Right renal pelvis (tissue), 4 donors: ENCODE measurements around the gene COQ7. TPM values are rescaled to one million over a fixed set of nuclear protein-coding genes. Genes with fewer than 3 reads are reported as not detected.
A peak's percentile ranks its signal among the peaks of the same experiment; 100 is the strongest.

Experiments
- DNase-seq, 4 donors: peaks; one replicate each; pipeline ENCODE4 v3.0.0-alpha.2; 2013; ENCODE audit warnings: low read depth in 4 of 4, low spot score in 3 of 4, missing footprints in 1 of 4
- polyA plus RNA-seq, 4 donors: library from polyadenylated mRNA; unstranded; fragments of 120-200 nt; gene quantifications; one replicate each; pipeline ENCODE4 v1.2.1, GENCODE V29; 2013; ENCODE audit not compliant: insufficient read length in 4 of 4

The COQ7 gene
- polyA plus RNA-seq, 4 donors = 29.5 to 35.5 (median 33.1) TPM

DNA sequence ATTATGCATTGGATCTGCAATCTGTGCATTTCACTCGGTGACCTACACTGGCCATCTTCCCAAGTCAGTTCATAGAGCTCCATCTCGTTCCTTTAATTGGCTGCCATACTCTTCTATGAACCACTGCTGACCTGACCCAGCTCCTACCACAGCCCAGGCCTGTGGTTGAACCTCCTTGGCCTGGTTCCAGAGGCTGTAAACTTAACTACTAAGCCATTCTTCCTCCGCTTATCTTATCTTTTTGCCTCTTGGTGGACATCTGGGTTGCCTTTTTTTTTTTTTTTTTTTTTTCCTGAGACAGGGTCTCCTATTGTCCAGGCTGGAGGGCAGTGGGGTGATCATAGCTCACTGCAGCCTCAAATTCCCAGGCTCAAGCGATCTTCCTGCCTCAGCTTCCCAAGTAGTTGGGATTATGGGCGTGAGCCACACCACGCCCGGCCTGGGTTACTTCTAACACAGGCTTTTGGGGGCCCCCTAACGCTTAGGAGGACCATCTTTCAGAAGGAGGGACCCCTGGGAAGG is 18.3 kb downstream of the COQ7 start:
- no peak for DNase-seq

GRCh38 chr16:19086322-19087199 is 19.1 kb downstream of the COQ7 start:
- peak; percentile 67 to 82 (median 78) for DNase-seq

DNA sequence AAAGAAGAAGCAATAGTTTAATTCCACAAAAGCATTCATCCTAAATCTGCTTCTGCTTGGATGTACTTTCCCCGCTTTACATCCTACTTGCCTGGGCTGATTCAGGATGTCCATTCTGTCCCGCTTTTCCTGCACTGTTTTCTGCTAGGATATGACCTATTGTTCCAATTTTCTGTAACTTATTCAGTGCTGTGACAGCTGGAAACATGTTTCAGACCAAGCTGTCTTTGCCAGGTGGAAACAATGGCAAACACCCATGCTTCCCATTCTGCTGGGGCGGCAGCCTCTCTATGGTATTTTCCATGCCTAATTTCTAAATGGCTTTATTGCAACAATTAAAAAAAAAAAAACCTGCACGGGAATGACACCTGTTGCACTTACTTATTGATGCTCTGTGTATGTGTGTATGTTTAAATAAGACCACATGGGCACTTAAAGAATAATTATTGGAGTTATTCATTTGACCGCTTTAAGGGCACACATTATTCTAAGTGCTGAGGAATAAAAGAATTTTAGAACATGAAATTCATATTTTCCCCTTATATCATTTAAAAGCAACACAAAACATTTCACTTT is 21.0 kb downstream of the COQ7 start:
- DNase-seq = no peak

DNA sequence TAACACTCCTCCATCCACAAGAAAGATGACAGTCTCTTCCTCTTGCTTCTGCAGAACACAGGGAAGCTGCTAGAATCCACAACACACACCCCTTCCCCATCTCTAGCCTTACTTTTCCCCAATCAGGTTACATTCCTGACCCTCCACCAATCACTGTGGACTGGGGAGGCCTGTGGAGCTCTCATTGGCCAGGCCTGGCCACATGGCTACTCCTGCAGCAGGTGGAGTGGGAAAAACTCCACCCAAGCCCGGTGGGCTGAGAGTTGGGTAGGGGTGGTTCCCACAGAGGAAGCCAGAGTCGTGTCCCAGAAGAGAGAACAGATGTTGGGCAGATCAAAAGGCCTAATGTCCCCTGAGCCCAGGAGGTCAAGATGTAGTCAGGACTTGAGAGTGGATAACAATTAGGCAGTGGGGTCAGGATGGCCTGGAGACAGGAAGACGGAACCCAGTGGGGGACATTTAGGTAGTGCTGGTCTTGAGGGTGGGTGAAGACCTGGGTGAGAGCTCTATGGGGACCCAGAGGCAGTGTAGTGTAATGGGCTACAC is 22.1 kb downstream of the COQ7 start:
- no peak for DNase-seq

DNA sequence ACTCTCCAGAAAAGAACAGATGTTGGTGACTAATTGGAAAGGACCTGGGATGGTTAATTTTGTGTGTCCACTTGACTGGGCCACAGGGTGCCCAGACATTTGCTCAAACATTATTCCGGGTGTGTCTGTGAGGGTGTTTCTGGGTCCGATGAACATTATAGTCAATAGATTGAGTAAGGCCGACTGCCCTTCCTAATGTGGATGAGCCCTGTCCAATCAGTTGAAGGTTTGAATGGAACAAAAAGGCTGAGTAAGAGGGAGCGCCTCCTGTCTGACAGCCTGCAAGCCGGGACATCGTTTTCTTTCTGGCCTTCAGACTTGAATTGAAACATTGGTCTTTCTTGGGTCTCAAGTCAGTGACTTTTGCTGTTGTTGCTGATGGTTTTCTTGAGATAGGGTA is 23.5 kb downstream of the COQ7 start:
- no peak for DNase-seq

GRCh38 chr16:19092653-19093410 is 25.4 kb downstream of the COQ7 start:
- no peak for DNase-seq

- no peak for DNase-seq
Measured at GRCh38 chr16:19093631-19094541, 26.5 kb downstream of the COQ7 start.

GRCh38 chr16:19094542-19095365 is 27.3 kb downstream of the COQ7 start:
- DNase-seq = no peak

GRCh38 chr16:19095654-19096053 is 28.2 kb downstream of the COQ7 start:
- DNase-seq = no peak

GRCh38 chr16:19098173-19098572 is 30.8 kb downstream of the COQ7 start:
- no peak for DNase-seq

DNA sequence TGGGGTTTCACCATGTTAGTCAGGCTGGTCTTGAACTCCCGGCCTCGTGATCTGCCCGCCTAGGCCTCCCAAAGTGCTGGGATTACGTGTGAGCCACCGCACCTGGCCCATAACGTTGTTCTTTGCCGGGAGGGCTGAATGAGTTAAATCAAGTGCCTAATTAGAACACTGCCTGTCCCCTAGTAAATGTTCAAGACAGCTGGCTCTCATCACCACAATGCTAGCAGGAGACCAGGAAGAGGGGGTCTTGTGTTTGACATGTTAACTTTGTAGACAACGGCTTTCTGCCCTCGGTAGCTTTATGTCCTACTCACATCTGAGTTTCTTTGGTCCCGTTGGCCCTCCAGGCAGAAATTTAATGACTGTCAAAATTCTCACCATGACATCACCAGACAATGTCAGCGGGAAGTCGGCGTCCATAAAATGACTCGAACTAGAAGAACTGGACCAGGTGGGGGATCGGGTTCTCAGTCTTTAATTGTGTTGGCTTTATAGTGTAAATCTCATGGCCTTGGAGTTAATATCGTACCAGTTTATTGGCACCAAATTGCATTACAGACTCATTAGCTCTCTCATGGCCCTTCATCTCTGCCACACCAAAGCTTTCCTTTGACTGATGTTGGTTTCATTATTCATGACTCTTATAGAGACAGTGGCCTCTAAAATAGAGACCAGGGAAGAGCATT is 34.9 kb downstream of the COQ7 start:
- DNase-seq = peak in 3 of 4 donors; percentile 37 to 69 (median 58)

DNA sequence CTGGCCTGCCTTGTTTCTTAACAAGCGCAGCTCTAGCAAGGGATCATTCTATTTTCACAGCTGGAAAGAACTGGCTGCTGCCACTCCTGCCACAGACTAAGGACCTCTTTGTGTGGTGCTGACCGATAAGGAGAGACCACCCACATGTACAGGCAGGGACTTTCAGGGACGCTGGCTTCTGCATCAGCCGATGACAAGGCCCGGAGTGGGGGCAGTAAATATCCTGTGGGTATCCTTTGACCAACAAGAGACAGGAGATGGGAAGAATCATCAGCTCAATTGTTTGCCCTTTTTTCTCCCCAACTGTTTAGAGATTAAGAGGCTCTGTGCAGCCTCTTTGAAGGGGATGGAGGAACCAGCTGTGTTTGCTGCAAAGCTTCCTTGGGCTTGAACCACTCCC is 37.2 kb downstream of the COQ7 start:
- DNase-seq = no peak

DNA sequence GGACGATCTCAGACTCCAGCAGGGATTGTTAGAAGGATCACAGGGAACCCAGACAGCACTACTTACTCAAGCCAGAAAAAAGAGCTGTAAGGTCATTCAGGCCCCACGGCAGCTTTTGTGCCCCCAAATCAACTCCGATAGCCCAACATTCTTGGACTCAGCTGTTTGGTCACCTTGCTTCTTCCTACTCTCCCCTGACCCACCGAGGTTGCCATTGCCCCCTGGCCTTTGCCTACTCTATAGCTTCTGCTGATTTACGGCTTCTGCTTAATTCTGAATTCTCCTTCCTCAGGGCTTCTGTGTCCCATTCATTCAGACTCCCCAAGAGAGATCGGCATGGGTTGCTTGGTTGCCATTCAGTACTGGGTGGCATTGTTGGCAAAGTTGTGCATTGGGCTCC is 37.7 kb downstream of the COQ7 start:
- DNase-seq = no peak

- DNase-seq = no peak
Measured at GRCh38 chr16:19105891-19106624, 38.6 kb downstream of the COQ7 start.

DNA sequence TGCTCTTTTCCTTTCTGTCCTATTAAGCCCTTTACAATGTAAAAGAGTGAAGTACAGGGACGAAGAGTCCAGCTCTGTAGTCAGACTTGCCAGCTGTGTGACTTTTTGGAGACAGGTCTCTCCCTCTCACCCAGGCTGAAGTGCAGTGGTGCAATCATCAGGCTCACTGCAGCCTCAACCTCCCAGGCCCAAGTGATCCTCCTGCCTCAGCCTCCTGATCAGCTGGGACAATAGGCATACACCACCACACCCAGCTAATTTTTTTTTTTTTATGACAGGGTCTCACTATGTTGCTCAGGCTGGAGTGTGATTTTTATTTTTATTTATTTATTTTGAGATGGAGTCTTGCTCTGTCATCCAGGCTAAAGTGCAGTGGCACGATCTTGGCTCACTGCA is 39.2 kb downstream of the COQ7 start:
- no peak for DNase-seq

DNA sequence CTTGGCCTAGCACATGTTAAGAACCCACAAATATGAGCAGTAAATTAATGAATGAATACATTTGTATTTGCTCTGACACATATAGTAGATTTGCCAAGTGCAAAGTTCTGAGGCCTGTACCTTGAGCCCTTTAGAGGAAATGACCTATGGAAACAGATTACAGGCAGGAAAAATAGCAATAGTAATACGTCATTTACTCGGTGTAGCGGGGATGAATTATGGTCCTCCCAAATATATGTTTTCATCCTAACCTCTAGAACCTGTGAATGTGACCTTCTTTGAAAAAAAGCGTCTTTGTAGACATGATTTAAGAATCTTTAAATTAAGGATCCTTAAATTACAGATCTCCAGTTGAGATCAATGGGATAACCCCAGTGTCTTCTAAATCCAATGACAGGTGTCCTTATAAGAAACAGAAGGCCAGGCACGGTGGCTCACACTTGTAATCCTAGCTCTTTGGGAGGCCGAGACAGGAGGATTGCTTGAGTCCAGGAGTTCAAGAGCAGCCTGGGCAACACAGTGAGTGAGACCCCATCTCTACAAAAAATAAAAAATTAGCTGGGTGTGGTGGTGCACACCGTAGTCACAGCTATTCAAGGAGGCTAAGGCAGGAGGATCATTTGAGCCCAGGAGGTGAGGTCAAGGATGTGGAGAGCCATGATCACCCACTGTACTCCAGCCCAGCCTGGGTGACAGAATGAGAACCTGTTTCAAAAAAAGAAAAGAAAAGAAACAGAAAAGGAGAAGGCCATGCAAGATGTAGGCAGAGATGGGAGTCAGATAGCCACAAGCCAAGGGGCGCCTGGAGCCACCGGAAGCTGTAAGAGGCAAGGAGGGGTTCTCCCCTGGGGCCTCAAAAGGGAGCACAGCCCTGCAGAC is 41.2 kb downstream of the COQ7 start:
- DNase-seq = no peak

DNA sequence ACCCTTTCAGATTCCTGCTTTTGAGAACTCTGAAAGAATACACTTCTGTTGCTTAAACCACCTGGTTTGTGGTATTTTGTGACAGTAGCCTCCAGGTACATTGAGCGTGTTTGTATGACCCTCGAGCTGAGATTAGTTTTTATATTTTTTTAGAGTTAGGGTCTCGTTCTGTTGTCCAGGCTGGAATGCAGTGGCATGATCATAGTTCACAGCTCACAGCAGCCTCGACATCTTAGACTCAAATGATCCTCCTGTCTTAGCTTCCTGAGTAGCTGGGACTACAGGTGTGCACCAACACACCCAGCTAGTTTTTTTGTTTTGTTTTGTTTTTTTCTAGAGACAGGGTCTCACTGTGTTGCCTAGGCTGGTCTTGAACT is 41.9 kb downstream of the COQ7 start:
- DNase-seq = no peak
